ENCODE measurements around the gene SRRM5.
A peak's percentile ranks its signal among the peaks of the same experiment; 100 is the strongest.
"Not testable (repeated sequence)": the region's sequence is repeated elsewhere in the genome, so short reads cannot be mapped to it uniquely, and the experiment has no call there.

SRRM5 gene

DNA sequence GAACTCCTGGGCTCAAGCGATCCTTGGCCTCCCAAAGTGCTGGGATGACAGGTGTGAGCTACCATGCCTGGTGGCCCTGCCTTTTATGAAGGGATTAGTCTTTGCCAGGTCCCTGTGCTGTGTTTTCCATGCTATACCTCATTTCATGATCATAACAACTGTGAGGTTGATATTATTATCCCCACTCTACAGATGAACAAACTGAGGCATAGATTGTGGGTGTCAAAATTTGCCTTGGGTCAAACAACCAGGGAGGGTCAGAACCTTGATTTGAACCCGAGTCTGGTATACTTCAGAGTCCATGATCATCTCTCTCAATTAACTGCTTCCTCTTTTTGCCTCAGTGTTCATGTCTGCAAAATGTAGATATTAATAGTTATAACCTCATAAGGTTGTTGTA lies 29.4 kb upstream of the SRRM5 start:
- Mint-ChIP-seq H3K9me3 (no peaks in the 10 kb centered on the region), H3K27me3 (no peaks in the 10 kb centered on the region), H3K27ac (no peak overlapping the region), H3K4me1 (ENCODE audit: low read depth) (peaks cover 41% of the 10 kb centered on the region), H3K4me3 (peak overlapping the region; percentile 91), H3K36me3 (ENCODE audit: low read depth) (peaks cover 15% of the 10 kb centered on the region)

GRCh38 chr19:43584484-43584883 lies 27.4 kb upstream of the SRRM5 start:
- peaks cover 32% of the 10 kb centered on the region for H3K4me1 Mint-ChIP-seq (ENCODE audit: low read depth)
- H3K36me3 Mint-ChIP-seq (ENCODE audit: low read depth): peaks cover 23% of the 10 kb centered on the region
- no peaks in the 10 kb centered on the region for H3K9me3 Mint-ChIP-seq
- H3K27me3 Mint-ChIP-seq: no peaks in the 10 kb centered on the region
- H3K4me3 Mint-ChIP-seq: no peak overlapping the region
- peak overlapping the region; percentile 32 for H3K27ac Mint-ChIP-seq

- H3K27me3 Mint-ChIP-seq: no peaks in the 10 kb centered on the region
- H3K36me3 Mint-ChIP-seq (ENCODE audit: low read depth): peaks cover 36% of the 10 kb centered on the region
- no peaks in the 10 kb centered on the region for H3K9me3 Mint-ChIP-seq
- peaks cover 36% of the 10 kb centered on the region for H3K4me1 Mint-ChIP-seq (ENCODE audit: low read depth)
- no peak overlapping the region for H3K4me3 Mint-ChIP-seq
- H3K27ac Mint-ChIP-seq: no peak overlapping the region
Measured at GRCh38 chr19:43586346-43586745, 25.5 kb upstream of the SRRM5 start.

- H3K9me3 Mint-ChIP-seq, H3K4me3 Mint-ChIP-seq, H3K27ac Mint-ChIP-seq, H3K27me3 Mint-ChIP-seq: not testable (repeated sequence)
- H3K36me3 Mint-ChIP-seq (ENCODE audit: low read depth): peaks cover 36% of the 10 kb centered on the region
- peaks cover 29% of the 10 kb centered on the region for H3K4me1 Mint-ChIP-seq (ENCODE audit: low read depth)
Measured at GRCh38 chr19:43587029-43587428, 24.9 kb upstream of the SRRM5 start.

GRCh38 chr19:43589277-43589676 lies 22.6 kb upstream of the SRRM5 start:
- H3K9me3 Mint-ChIP-seq: no peaks in the 10 kb centered on the region
- peaks cover 50% of the 10 kb centered on the region for H3K36me3 Mint-ChIP-seq (ENCODE audit: low read depth)
- H3K4me3 Mint-ChIP-seq: no peak overlapping the region
- H3K4me1 Mint-ChIP-seq (ENCODE audit: low read depth): peaks cover 31% of the 10 kb centered on the region
- H3K27ac Mint-ChIP-seq: peak overlapping the region; percentile 57
- H3K27me3 Mint-ChIP-seq: no peaks in the 10 kb centered on the region

DNA sequence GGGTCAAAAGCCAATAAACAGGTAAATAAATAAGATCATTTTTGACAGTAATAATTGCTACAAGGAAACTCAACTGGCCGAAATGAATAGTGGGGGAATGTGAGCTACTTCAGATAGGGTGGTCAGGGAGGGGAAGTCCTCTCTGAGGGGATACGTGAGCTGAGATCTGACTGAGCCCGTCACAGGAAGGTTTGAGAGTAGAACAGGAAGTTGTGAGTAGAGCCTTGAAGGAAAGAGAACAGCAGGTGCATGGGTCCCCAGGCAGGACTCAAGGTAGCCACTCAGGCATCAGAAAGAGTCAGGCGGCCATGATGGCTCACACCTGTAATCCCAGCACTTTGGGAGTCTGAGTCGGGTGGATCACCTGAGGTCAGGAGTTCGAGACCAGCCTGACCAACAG lies 22.2 kb upstream of the SRRM5 start:
- H3K27me3 Mint-ChIP-seq: no peaks in the 10 kb centered on the region
- peaks cover 50% of the 10 kb centered on the region for H3K36me3 Mint-ChIP-seq (ENCODE audit: low read depth)
- peaks cover 27% of the 10 kb centered on the region for H3K4me1 Mint-ChIP-seq (ENCODE audit: low read depth)
- H3K27ac Mint-ChIP-seq: peak overlapping the region; percentile 57
- no peaks in the 10 kb centered on the region for H3K9me3 Mint-ChIP-seq
- H3K4me3 Mint-ChIP-seq: no peak overlapping the region

GRCh38 chr19:43591904-43592772 lies 19.8 kb upstream of the SRRM5 start:
- Mint-ChIP-seq H3K4me1 (ENCODE audit: low read depth) (peaks cover 35% of the 10 kb centered on the region), H3K9me3 (no peaks in the 10 kb centered on the region), H3K27me3 (no peaks in the 10 kb centered on the region), H3K36me3 (ENCODE audit: low read depth) (peaks cover 35% of the 10 kb centered on the region), H3K4me3 (no peak overlapping the region), H3K27ac (no peak overlapping the region)

DNA sequence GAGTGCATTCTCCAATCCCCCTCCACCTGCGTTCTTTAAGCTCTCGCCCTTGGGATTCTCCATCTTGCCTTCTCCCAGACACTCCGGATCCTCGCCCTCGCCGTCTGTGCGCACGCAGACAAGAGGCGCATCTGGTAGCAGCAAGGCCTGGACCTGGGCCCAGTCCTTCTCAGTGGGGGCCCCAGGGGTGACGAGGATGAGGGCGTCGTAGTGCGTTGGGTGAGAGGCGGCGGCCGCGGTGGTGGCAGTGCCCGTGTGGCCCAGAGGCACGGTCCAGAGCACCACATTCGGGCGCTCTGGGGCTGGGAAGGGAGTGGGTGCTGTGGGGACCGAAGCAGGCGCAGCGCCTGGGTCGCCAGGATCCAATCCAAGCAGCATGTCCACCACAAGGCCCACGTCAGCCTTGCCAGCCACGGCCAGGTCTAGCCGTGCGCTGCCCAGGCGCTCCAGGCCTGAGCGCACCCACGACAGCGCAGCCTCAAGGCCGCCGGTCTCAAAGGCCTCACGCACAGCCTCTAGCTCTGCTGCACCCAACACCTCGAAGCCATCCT lies 19.0 kb upstream of the SRRM5 start:
- Mint-ChIP-seq H3K4me3 (no peak overlapping the region), H3K36me3 (ENCODE audit: low read depth) (peaks cover 38% of the 10 kb centered on the region), H3K4me1 (ENCODE audit: low read depth) (peaks cover 42% of the 10 kb centered on the region), H3K27me3 (no peaks in the 10 kb centered on the region), H3K27ac (no peak overlapping the region), H3K9me3 (no peaks in the 10 kb centered on the region)

DNA sequence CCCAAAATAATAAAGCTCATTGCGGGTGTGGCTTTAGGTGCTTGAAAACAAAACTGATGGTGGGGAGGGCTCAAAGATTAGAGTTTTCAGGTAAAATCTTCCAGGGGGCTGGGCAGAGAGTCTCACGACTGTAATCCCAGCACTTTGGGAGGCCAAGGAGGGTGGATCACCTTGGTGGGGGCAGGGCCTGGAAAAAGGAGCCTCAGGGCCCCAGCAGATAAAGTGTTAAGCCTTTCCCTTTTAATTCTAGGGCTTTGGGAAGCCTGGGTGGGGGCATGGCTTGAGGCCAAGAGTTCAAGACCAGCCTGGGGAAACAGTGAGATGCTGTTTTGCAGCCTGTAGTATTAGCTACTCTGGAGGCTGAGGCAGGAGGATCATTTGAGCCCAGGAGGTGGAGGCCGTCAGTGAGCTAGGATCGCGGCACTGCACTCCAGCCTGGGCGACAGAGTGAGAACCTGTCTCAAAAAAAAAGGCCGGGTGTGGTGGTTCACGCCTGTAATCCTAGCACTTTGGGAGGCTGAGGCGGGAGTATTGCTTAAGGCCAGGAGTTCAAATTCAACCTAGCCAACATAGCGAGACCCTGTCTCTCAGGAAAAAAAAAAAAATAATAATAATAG lies 17.7 kb upstream of the SRRM5 start:
- Mint-ChIP-seq H3K27ac (peak overlapping the region; percentile 47), H3K4me3 (peak overlapping the region; percentile 98), H3K4me1 (ENCODE audit: low read depth) (peaks cover 48% of the 10 kb centered on the region)

GRCh38 chr19:43594710-43595604 lies 16.9 kb upstream of the SRRM5 start:
- Mint-ChIP-seq H3K27me3 (no peaks in the 10 kb centered on the region), H3K36me3 (ENCODE audit: low read depth) (peaks cover 38% of the 10 kb centered on the region), H3K27ac (peak overlapping the region; percentile 92), H3K9me3 (no peaks in the 10 kb centered on the region), H3K4me3 (peak overlapping the region; percentile 98), H3K4me1 (ENCODE audit: low read depth) (peaks cover 43% of the 10 kb centered on the region)

More for the DNA sequence above, 17.7 kb upstream of the SRRM5 start:
- H3K36me3 Mint-ChIP-seq (ENCODE audit: low read depth): peaks cover 37% of the 10 kb centered on the region
- H3K9me3 Mint-ChIP-seq: no peaks in the 10 kb centered on the region
- no peaks in the 10 kb centered on the region for H3K27me3 Mint-ChIP-seq

- Mint-ChIP-seq H3K36me3 (ENCODE audit: low read depth) (peaks cover 33% of the 10 kb centered on the region), H3K27ac (peak overlapping the region; percentile 92), H3K9me3 (no peaks in the 10 kb centered on the region), H3K27me3 (no peaks in the 10 kb centered on the region), H3K4me3 (peak overlapping the region; percentile 98), H3K4me1 (ENCODE audit: low read depth) (peaks cover 38% of the 10 kb centered on the region)
Measured at GRCh38 chr19:43595605-43595998, 16.3 kb upstream of the SRRM5 start.

DNA sequence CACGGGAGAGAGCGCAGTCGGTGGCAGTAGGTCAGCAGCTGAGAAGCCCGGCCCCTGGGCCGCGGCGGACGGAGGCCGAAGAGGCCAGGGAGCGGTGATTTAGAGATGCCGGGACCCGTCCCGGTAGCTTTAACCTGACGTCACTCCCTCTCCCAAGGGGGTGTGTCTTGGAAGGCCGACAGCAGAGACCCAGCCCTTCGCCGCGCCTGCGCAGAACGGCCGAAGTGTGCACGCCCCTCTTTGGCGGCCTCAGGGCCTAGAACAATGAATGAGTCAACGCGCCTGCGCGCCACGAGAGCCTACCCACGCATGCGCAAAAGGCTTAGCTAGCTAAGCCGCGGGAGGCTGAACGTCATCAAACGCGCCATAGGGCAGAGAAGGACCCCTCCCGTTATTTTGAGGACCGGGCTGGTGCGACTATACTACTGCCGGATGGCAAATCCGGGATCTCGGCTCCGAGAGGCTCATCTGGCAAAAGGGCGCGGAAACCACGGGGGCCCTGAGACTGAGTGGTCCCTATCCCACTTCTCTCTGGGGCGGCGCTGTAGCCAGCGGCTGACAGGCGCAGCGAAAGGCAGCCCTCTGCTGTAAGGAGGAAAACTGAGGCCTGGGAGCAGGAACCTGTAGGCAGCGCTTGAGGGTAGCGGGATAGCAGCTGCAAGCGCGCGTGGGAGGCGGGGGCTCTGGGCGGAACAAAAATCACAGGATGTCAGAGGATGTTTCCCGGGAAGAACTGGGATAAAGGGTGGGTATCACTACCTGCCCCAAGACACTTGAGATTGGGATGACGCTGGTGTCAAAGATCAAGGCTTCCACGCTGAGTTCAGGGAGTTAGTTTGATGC lies 15.7 kb upstream of the SRRM5 start, which contains the start of the genes IRGQ and ZNF576:
TSS of gene IRGQ (minus strand) at position 136 of the 843 bp plus-strand sequence. CDS start 796 bp downstream, outside the sequence.
TSS of gene ZNF576 (plus strand) at position 597 of the 843 bp plus-strand sequence. CDS start 514 bp downstream, outside the sequence.
- peaks cover 35% of the 10 kb centered on the region for H3K4me1 Mint-ChIP-seq (ENCODE audit: low read depth)
- H3K4me3 Mint-ChIP-seq: peak within 1 kb of the TSS; percentile 98
- H3K27me3 Mint-ChIP-seq: no peaks in the 10 kb centered on the region
- H3K9me3 Mint-ChIP-seq: no peaks in the 10 kb centered on the region
- H3K27ac Mint-ChIP-seq: peak within 1 kb of the TSS; percentile 92
- H3K36me3 Mint-ChIP-seq (ENCODE audit: low read depth): peaks cover 29% of the 10 kb centered on the region

- no peaks in the 10 kb centered on the region for H3K27me3 Mint-ChIP-seq
- peaks cover 35% of the 10 kb centered on the region for H3K4me1 Mint-ChIP-seq (ENCODE audit: low read depth)
- H3K9me3 Mint-ChIP-seq: no peaks in the 10 kb centered on the region
- peak overlapping the region; percentile 98 for H3K4me3 Mint-ChIP-seq
- peak overlapping the region; percentile 92 for H3K27ac Mint-ChIP-seq
- H3K36me3 Mint-ChIP-seq (ENCODE audit: low read depth): peaks cover 34% of the 10 kb centered on the region
Measured at GRCh38 chr19:43596842-43597461, 14.9 kb upstream of the SRRM5 start.
